Stimulated activated CD8-positive, alpha-beta memory T cell treated with anti-CD3 and anti-CD28 coated beads, Interleukin-15, amount 100 ng/mL, for 4 hours (primary cell): ENCODE data around the gene NRAP.

Experiments
- DNase-seq, 2 donors: peaks; one replicate each; pipeline ENCODE4 v3.0.0-alpha.2; 2020; ENCODE audit warnings: low read depth in 2 of 2

NRAP gene

DNA sequence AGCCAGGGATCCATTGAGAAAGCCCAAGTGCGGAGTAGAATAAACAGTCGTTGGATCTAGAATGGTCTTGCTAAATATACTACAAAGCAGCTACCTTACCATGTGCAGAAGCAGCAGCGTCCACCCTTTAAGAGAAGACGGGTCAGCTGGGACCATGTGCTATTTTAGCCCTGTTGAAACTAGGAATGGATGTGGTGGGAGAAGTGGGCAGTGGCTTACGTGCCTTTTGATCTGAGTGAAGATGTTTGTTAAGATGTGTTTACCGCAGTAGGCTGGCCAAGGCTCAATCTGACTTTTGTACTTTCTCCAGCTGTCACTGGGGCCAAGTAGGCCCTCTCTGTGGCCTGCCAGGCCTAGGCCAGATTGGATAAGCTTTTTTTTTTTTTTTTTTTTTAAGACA, 101.8 kb downstream of the NRAP start:
- DNase-seq: no peak

DNA sequence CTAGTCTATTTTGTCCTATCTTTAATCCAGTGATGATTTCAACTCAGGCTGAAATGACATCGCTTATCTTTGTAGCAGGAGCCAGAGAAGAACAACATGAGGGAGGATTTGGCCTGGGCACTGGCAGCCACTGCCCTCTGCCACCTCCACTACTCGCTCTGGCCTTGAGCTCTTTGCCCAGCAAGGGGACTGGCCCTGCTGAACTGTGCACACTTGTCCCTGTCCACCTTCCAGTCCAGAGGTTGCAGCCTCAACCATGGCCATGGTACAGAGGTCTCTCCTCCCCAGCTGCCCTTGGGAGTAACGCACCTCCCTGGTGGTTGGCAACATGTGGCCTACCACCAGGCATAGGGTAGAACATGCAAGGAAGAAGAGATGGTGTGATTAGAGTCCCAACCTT, 102.6 kb downstream of the NRAP start:
- no peak for DNase-seq

DNA sequence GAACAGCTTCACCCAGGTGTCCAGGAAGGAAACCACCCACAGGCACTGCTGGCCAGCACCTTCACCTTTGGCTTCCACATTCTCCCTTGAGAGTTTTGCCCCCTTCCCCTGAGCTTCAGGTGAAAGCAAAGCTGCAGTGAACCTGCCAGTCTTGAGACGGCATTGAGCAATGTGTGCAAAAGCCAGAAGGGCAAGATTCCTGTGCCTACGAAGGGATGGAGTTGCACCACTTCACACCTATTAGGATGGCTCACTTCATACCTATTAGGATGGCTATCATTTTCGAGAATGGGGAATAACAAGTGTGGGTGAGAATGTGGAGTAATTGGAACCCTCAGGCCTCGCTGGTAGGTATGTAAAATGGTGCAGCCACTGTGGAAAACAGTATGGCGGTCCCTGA, 103.8 kb downstream of the NRAP start:
- no peak for DNase-seq

DNA sequence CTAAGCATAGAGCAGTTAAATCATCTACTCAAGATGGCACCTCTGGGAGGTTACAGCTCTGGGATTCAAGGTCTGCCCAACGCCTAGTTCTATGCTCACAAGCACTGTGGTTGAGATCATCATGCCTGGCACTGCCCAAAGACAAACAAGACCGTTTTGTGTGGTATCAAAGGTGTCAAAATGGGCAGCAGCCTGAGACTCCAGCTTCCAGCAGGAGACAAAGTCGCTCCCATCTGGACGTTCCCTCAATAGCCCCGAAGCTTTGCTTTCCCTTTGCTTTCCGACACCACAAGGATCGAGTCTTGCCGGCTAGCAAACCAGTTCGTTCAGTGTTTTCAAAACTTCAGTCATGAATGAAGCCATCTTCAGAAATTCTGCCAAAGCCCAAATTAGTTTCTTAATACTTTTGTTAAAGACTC, 105.9 kb downstream of the NRAP start:
- no peak for DNase-seq

DNA sequence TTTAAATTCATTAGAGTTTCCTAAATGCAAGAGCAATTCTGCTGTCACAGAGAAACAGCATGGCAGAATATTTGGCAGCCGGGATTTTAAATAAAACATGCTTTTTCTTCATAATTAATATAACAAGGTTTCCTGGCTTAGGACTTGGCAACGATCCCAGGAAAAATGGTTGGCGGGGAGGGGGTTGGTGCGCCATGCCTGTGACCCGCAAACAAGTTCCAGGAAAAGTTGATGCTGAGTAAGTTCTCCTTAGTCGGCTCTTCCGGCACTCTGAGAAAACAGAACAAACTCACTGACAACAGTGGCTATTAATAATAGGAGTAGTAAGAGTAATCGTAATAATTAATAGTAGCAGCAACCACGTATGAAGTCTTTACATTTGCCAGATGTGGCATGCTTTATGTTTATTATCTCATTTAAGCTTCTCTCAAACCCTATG, 106.4 kb downstream of the NRAP start:
- no peak for DNase-seq

DNA sequence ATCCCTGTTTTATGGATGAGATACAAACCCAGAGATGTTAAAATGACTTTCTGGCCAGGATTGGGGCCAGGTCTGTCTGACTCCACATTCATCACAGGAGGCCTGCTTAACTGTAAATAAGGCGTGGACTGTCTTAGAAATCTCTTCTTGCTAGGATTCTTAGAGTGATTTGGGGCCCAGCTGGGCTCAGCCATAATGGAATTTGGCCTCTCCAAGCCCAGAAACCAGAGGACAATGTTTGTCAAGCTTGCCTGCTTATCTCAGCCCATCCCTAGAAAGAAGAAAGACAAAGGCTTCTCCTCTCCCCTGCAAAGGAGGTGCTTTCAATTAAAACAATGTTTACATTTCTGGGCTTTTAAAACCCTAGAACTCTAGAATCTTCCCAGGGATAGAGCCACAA, 108.1 kb downstream of the NRAP start:
- DNase-seq: no peak

DNA sequence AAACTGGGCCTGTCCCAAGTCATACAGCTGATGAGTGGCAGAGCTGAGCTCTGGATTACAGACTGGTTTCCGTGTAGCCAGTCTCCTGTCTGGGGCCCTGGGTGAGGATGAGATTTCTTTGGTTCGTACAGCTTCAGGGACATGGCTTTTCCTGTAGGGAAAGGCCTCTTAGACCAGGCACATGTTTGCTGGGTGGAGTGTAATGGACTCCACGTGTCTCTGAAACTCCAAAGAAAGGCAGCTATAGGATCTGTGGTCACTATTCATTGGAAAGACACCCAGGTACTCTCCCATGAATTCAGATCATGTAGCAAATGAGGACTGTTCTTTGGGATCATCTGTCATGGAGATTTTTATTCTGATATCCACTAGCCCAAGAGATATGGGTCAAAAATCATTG, 108.6 kb downstream of the NRAP start:
- DNase-seq: no peak

DNA sequence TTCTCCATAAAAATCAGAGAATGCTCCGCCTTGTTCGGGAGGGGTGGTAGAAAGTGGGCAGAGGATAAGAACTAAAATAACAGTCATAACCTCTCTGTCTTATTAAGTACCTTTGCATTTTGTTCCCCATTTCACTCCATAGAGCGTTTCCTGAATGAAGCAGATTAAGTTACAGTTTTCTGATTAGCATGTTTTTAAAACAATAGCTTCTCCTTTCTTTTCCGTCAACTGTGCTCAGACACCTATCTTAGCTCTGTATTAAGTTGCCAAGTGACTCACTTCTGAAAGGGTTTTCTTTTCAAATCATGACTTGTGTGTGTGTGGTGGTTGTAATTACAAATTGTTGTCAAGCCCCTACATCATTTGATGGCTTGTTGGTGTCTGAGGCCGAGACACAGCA, 109.6 kb downstream of the NRAP start:
- no peak for DNase-seq

DNA sequence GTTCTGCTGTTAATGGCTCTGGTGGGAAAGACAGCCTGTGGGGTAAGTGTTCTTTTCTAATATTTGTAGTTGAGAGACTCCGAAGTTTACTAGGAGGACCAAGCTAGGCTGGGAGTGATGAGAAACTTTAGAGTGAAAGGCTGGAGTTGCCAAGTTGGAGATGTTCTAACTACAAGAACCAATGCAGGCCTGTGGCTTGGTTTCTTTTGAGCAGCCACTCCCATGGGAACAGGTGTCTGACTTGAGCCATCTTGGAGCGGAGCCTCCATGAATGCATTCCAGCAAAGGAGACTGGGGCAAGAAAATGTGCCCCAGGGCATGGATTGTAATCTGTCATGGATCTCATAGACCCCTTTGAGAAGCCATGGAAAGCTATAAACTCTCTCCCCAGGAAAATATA, 110.7 kb downstream of the NRAP start:
- no peak for DNase-seq

DNA sequence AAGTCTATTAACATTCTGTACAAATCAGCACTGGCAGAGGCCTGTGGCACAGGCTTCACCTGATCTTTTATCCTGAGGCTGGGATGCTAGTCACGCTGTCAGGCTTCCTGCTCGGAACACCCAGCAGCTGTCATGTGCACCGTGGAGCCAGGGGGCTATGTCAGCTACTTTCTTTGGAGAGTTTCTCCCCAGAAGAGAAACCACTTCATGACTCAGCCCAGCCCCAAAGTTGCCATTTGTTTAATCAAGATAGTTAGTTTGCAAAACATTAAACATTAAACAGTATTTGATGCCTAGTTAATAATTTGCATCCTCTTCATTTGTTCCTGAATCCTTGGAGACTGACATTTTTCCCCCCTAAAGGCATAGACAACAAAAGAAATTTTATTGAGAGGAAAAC, 111.1 kb downstream of the NRAP start, which contains the start of gene HABP2:
TSS of gene HABP2 (plus strand) at position 353 of the 400 bp plus-strand sequence. CDS start 69 bp downstream, outside the sequence.
- no peak for DNase-seq

DNA sequence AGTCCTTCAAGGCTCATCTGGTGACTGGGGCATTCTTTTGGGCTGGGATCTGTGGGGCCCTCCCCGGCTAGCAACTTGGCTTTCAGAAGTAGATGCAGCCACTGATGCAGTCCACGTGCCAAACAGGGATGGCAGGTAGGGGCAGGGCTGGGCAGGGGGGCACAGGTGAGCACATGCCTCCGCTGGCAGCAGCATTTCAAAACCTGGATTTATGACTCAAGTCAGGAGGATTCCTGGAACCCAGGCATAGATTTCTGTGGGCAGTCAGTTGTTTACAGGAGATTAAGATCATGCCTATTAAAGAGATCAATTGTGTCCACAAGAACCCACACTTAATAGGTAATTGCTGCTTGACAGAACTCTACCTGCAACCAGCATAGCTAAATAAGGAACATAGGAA, 111.8 kb downstream of the NRAP start:
- no peak for DNase-seq

DNA sequence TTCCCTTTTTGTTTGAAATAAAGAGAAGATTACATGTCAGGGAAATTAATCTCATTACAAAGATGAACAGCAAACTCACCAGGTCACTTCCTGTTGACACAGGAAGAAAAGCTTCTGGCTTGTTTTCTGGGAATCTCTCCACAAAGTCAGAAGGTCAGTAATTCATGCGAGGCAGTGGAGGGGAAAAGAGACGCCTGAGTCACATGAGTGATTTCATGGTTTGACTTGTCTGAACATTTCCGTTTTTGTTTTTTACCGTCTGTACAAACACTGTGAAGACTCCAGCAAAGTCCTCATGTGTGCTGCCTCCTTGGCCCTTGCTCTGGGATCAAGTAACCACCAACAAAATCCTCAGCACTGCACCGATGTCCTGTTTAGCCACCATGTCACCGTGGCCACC, 113.5 kb downstream of the NRAP start:
- DNase-seq: no peak

DNA sequence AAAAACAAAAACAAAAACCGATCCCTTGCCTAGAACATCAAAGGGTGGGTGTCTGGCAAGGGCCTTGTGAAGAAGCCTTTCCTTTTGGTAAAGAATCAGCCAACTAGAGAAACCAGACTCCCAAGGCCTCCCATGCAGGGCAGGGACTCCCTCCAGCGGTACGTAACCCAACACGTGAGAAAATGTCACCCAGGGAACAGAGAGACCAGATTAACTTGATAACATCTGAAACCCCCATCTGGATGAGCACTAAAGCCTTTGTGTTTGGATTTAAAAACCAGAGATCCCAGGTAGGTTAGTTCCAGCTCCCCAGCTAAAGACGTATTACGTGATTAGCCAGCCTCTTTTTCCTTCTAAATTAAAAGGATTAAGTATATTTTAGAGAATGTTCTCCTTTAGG, 114.0 kb downstream of the NRAP start:
- no peak for DNase-seq

DNA sequence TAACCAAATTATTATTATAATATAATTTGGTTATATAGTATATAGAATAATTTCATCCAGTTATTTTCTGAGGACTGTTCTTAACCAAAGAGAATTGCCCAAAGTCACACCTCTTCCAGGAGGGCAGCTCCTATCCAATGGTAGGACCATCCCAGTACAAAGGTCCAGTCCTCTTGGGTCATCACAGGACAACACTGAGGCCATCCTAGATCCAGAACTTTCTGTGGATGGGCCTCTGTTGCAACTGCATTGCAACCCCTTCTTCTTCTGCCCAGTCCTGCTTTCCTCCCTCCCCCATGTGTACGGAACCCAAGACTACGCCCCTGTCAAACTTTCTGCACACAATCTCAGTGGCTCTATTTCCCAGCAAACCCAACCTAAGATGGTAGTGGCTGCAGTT, 116.4 kb downstream of the NRAP start:
- DNase-seq: no peak

DNA sequence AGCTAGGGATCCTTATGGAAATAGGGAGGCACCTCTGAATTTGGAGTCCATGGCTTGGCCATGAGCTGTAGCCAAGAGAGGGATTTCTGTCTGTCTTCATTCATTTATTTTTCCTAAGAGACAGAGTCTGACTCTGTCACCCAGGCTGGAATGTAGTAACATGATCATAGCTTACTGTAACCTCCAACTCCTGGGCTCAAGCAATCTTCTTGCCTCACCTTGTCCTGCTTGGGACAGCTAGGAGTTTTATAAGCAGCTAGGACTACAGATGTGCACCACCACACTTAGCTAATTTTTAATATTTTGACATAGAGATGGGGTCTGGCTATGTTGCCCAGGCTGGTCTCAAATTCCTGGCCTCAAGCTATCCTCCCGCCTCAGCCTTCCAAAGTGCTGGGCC, 119.4 kb downstream of the NRAP start:
- no peak for DNase-seq

DNA sequence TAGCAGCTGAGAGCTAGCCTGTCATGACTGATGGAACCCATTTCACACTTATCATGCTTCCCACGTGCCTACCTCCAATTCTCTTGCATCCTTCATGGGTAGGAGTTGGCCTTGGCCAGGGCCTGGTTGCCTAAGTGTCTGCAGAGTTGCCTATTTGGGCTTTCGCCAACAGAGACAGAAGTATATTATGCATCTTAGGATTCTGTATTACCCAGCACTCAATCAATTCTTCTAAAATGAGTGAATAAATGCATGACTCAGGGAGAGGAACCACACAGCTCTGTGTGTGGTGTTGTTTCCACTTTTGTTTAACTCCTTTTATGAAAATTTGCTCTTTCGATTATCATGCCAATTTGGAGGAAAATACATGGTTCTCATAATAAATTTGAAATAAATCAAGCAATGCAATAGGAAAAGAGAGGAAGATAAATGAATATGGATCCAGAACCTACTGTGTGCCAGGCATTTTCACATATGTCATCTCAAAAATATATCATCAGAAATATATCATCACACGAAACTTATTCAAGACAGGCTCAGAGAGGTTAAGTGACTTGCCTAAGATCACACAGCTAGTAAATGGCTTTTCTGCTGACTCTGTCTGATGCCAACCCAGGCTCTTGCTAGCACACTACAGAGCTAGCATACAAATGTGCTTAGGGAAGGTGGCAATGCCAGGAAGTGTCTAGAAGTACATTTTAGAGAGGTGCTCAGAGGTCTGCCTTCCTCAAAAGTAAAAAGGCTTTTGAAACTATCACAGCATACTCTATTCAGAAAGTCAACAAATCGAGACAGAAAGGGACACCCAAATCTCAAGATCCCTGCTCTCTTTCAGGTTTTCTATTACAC, 120.5 kb downstream of the NRAP start:
- no peak for DNase-seq

DNA sequence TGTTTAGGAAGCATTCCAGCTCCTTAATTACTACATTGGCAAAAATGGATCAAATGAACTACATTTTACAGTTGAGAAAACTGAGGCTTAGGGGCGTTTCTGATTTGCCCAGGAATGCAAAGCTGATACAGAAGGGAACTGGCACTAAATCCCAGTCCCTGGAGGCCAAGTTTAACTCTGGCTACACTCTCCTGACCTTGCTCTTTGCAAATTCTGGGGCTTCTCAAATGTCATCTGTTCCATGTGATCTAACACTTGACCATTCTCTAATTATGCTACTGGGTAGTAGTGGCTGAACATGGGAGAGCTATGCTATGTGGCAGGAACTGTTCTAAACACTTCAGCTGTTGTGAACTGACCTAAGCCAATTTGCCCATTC, 122.3 kb downstream of the NRAP start:
- no peak for DNase-seq

DNA sequence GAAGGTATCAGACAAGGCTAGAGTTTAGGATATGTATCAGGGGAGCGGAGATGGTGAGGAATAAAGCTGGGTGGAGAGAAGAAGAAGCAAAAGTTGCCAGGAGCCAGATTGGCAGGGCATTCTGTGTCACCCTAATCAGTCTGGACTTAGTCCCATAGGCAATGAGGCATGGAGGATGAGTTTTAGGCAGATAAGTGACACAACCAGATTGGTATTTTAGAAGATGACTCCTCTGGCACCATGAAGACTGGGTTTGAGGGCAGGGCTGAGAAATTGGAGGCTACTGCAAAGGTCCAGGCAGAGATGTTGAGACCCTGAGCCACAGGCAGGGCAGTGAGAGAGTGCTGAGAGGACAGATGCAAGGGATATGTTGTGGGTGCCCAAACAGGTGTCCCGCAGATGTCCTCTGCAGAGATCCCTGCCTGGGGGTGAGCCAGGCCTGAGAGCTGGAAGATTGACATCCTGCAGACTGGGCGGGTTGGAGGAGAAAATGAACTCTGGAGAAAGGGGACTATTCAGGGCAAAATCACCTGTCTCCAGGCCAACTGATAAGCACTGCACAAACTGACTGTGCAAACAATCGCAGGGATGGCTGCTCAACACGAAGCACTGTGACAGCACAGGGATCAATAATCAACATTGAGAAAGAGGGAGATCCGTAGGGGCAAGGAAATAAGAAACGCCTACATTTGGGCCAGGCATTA, 122.8 kb downstream of the NRAP start:
- DNase-seq: no peak

DNA sequence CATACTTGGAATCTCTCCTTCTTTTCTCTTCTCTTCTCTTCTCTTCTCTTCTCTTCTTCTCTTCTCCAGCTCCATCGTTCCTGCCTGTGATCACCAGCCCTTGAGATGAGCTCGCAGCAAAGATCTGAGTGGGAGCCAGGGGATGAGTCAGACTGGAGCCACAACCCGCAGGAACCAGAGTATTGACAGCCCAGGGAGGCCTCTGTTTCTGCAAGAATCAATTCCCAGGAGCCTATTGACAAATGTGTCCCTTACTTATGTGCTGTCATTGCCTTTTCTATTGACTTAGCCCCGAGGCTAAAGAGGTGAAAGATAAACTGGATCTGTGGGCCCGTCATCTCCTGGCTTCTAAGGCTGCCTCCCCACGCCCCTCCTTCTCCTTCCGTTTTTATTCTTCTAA, 124.1 kb downstream of the NRAP start:
- DNase-seq: no peak
